Testis (tissue), 2 donors: ENCODE measurements around the gene GDNF.

ENCODE experiments used
- POLR2A ChIP-seq: fragments of 450-650 bp; IDR thresholded peaks from one replicate; pipeline ENCODE4 v1.6.1; 2017; ENCODE audit warnings: antibody characterized with exemption, mild to moderate bottlenecking, moderate library complexity
- TF ChIP-seq, protein P1 (sequence below), 3 experiments: fragments of 450-650 bp in 2 of 3; fragments of 200-600 bp in 1 of 3; sonication (generic) in 1 of 3; IDR thresholded peaks; one replicate each; pipeline ENCODE4 v1.5.1; 2016 to 2019; ENCODE audit warnings: antibody characterized with exemption in 3 of 3, mild to moderate bottlenecking in 2 of 3, moderate library complexity in 1 of 3

- TF ChIP-seq, protein P1, sequence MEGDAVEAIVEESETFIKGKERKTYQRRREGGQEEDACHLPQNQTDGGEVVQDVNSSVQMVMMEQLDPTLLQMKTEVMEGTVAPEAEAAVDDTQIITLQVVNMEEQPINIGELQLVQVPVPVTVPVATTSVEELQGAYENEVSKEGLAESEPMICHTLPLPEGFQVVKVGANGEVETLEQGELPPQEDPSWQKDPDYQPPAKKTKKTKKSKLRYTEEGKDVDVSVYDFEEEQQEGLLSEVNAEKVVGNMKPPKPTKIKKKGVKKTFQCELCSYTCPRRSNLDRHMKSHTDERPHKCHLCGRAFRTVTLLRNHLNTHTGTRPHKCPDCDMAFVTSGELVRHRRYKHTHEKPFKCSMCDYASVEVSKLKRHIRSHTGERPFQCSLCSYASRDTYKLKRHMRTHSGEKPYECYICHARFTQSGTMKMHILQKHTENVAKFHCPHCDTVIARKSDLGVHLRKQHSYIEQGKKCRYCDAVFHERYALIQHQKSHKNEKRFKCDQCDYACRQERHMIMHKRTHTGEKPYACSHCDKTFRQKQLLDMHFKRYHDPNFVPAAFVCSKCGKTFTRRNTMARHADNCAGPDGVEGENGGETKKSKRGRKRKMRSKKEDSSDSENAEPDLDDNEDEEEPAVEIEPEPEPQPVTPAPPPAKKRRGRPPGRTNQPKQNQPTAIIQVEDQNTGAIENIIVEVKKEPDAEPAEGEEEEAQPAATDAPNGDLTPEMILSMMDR (IDR thresholded peaks at IDR 0.05): no peak
- TF ChIP-seq POLR2A: no peak
Measured at GRCh38 chr5:37838152-37838932, 1.5 kb downstream of the GDNF start.
